Effector memory CD8-positive, alpha-beta T cell (primary cell): ENCODE measurements around the gene TFCP2.
A peak's percentile ranks its signal among the peaks of the same experiment; 100 is the strongest.
"Not testable (repeated sequence)": the region's sequence is repeated elsewhere in the genome, so short reads cannot be mapped to it uniquely, and the experiment has no call there.

Source experiments
- ATAC-seq: fragments of 150-1000 bp; cut with Tn5 transposase; replicated peaks from 2 replicates; pipeline ENCODE4 v1.10.0; 2021; ENCODE audit warnings: mild to moderate bottlenecking, moderate library complexity
- DNase-seq, 3 experiments: peaks; one replicate each; pipeline ENCODE4 v3.0.0; 2021
- H3K27ac Mint-ChIP-seq, 2 donors: one replicate each; pipeline ENCODE4 v1.8.0; 2022; ENCODE audit warnings: mild to moderate bottlenecking in 2 of 2, mixed read lengths in 2 of 2, moderate library complexity in 2 of 2
- H3K27me3 Mint-ChIP-seq, 2 donors: one replicate each; pipeline ENCODE4 v1.8.0; 2022; ENCODE audit warnings: mixed read lengths in 2 of 2
- H3K36me3 Mint-ChIP-seq: one replicate; pipeline ENCODE4 v1.8.0; 2022; ENCODE audit warnings: mild to moderate bottlenecking, moderate library complexity, mixed read lengths; ENCODE audit not compliant: insufficient read depth
- H3K4me1 Mint-ChIP-seq, 2 donors: one replicate each; pipeline ENCODE4 v1.8.0; 2022; ENCODE audit warnings: low read depth in 2 of 2, mixed read lengths in 2 of 2
- H3K4me3 Mint-ChIP-seq, 2 donors: one replicate each; pipeline ENCODE4 v1.8.0; 2022; ENCODE audit warnings: mild to moderate bottlenecking in 2 of 2, mixed read lengths in 2 of 2, moderate library complexity in 2 of 2
- H3K9me3 Mint-ChIP-seq, 2 donors: one replicate each; pipeline ENCODE4 v1.8.0; 2022; ENCODE audit warnings: mixed read lengths in 2 of 2

The TFCP2 gene

GRCh38 chr12:51118706-51119105 is 54.2 kb downstream of the TFCP2 start:
- ATAC-seq: no peak
- H3K36me3 Mint-ChIP-seq: peaks cover 21% of the 10 kb centered on the region
- H3K9me3 Mint-ChIP-seq: no peaks in the 10 kb centered on the region
- H3K27me3 Mint-ChIP-seq: no peaks in the 10 kb centered on the region
- no peaks in the 10 kb centered on the region for H3K4me1 Mint-ChIP-seq
- no peak overlapping the region for H3K27ac Mint-ChIP-seq
- no peak for DNase-seq
- H3K4me3 Mint-ChIP-seq: no peak overlapping the region

- Mint-ChIP-seq H3K4me3 (no peak overlapping the region), H3K27me3 (no peaks in the 10 kb centered on the region), H3K9me3 (no peaks in the 10 kb centered on the region), H3K4me1 (peaks cover 0 to 3% of the 10 kb centered on the region in 2 donors), H3K36me3 (peaks cover 51% of the 10 kb centered on the region), H3K27ac (no peak overlapping the region)
- DNase-seq (no peak), ATAC-seq (no peak)
Measured at GRCh38 chr12:51115533-51115932, 57.4 kb downstream of the TFCP2 start.

- Mint-ChIP-seq H3K36me3 (peaks cover 91% of the 10 kb centered on the region), H3K4me3 (no peak overlapping the region), H3K4me1 (no peaks in the 10 kb centered on the region), H3K27ac (peak overlapping the region in 1 of 2 donors; percentile 16), H3K27me3 (no peaks in the 10 kb centered on the region), H3K9me3 (no peaks in the 10 kb centered on the region)
- no peak for ATAC-seq
- DNase-seq: no peak
Measured at GRCh38 chr12:51108136-51108535, 64.8 kb downstream of the TFCP2 start.

- H3K36me3 Mint-ChIP-seq: peaks cover 81% of the 10 kb centered on the region
- no peak for DNase-seq
- H3K4me1 Mint-ChIP-seq: no peaks in the 10 kb centered on the region
- no peaks in the 10 kb centered on the region for H3K27me3 Mint-ChIP-seq
- no peak overlapping the region for H3K4me3 Mint-ChIP-seq
- ATAC-seq: no peak
- no peaks in the 10 kb centered on the region for H3K9me3 Mint-ChIP-seq
- H3K27ac Mint-ChIP-seq: peak overlapping the region in 1 of 2 donors; percentile 15
Measured at GRCh38 chr12:51103977-51104376, 69.0 kb downstream of the TFCP2 start.

GRCh38 chr12:51098611-51099010 is 74.3 kb downstream of the TFCP2 start:
- Mint-ChIP-seq H3K27ac (no peak overlapping the region), H3K27me3 (no peaks in the 10 kb centered on the region), H3K36me3 (peaks cover 80% of the 10 kb centered on the region), H3K4me1 (no peaks in the 10 kb centered on the region), H3K9me3 (no peaks in the 10 kb centered on the region), H3K4me3 (no peak overlapping the region)
- no peak for DNase-seq
- ATAC-seq: no peak

- ATAC-seq (no peak), DNase-seq (no peak)
- no peaks in the 10 kb centered on the region for H3K9me3 Mint-ChIP-seq
- H3K27me3 Mint-ChIP-seq: no peaks in the 10 kb centered on the region
- H3K36me3 Mint-ChIP-seq: peaks cover 17% of the 10 kb centered on the region
- no peak overlapping the region for H3K4me3 Mint-ChIP-seq
- H3K27ac Mint-ChIP-seq: no peak overlapping the region
- H3K4me1 Mint-ChIP-seq: no peaks in the 10 kb centered on the region
Measured at GRCh38 chr12:51090705-51091229, 82.2 kb downstream of the TFCP2 start.

- Mint-ChIP-seq H3K4me3 (no peak overlapping the region), H3K4me1 (peaks cover 5 to 11% of the 10 kb centered on the region in 2 donors), H3K36me3 (peaks cover 13% of the 10 kb centered on the region), H3K9me3 (no peaks in the 10 kb centered on the region), H3K27me3 (no peaks in the 10 kb centered on the region), H3K27ac (peak overlapping the region in 1 of 2 donors; percentile 41)
- DNase-seq: no peak
- ATAC-seq: no peak
Measured at GRCh38 chr12:51087818-51088217, 85.1 kb downstream of the TFCP2 start.

GRCh38 chr12:51086933-51087332 is 86.0 kb downstream of the TFCP2 start:
- Mint-ChIP-seq H3K9me3 (no peaks in the 10 kb centered on the region), H3K4me3 (no peak overlapping the region), H3K4me1 (peaks cover 14 to 20% of the 10 kb centered on the region in 2 donors), H3K27me3 (no peaks in the 10 kb centered on the region), H3K36me3 (peaks cover 18% of the 10 kb centered on the region), H3K27ac (peak overlapping the region in 1 of 2 donors; percentile 41)
- DNase-seq (no peak), ATAC-seq (no peak)

GRCh38 chr12:51085757-51086156 is 87.2 kb downstream of the TFCP2 start:
- no peaks in the 10 kb centered on the region for H3K9me3 Mint-ChIP-seq
- DNase-seq (no peak), ATAC-seq (no peak)
- peaks cover 17 to 28% of the 10 kb centered on the region in 2 donors for H3K4me1 Mint-ChIP-seq
- H3K27ac Mint-ChIP-seq: no peak overlapping the region
- no peaks in the 10 kb centered on the region for H3K27me3 Mint-ChIP-seq
- H3K4me3 Mint-ChIP-seq: no peak overlapping the region
- H3K36me3 Mint-ChIP-seq: peaks cover 18% of the 10 kb centered on the region

GRCh38 chr12:51083126-51083833 is 89.7 kb downstream of the TFCP2 start, which contains the start of gene CSRNP2:
Gene CSRNP2, minus strand, starts transcription at chr12:51083596. Its CDS starts 7,035 bp downstream, at chr12:51076561.
- ATAC-seq: peak; percentile 99
- H3K27ac Mint-ChIP-seq: peak within 1 kb of the TSS; percentile 96 to 98
- DNase-seq: peak; percentile 94 to 96 (median 95)
- H3K4me3 Mint-ChIP-seq: peak within 1 kb of the TSS; percentile 98 to 99
- H3K27me3 Mint-ChIP-seq: no peaks in the 10 kb centered on the region
- H3K4me1 Mint-ChIP-seq: peaks cover 18 to 36% of the 10 kb centered on the region in 2 donors
- H3K9me3 Mint-ChIP-seq: no peaks in the 10 kb centered on the region
- H3K36me3 Mint-ChIP-seq: peaks cover 22% of the 10 kb centered on the region

GRCh38 chr12:51082561-51083125 is 90.3 kb downstream of the TFCP2 start:
- H3K27me3 Mint-ChIP-seq: no peaks in the 10 kb centered on the region
- peak overlapping the region; percentile 98 to 99 for H3K4me3 Mint-ChIP-seq
- no peaks in the 10 kb centered on the region for H3K9me3 Mint-ChIP-seq
- peaks cover 22 to 41% of the 10 kb centered on the region in 2 donors for H3K4me1 Mint-ChIP-seq
- H3K36me3 Mint-ChIP-seq: peaks cover 22% of the 10 kb centered on the region
- peak overlapping the region; percentile 96 to 98 for H3K27ac Mint-ChIP-seq
- ATAC-seq (no peak), DNase-seq (peak in 2 of 3 experiments; percentile 6 to 9)

GRCh38 chr12:51081421-51081820 is 91.5 kb downstream of the TFCP2 start:
- DNase-seq: no peak
- Mint-ChIP-seq H3K27me3 (no peaks in the 10 kb centered on the region), H3K4me1 (peaks cover 24 to 45% of the 10 kb centered on the region in 2 donors), H3K27ac (peak overlapping the region in 1 of 2 donors; percentile 98), H3K36me3 (peaks cover 22% of the 10 kb centered on the region), H3K4me3 (peak overlapping the region; percentile 14 to 99), H3K9me3 (no peaks in the 10 kb centered on the region)
- ATAC-seq: no peak

GRCh38 chr12:51080136-51080535 is 92.8 kb downstream of the TFCP2 start:
- Mint-ChIP-seq H3K27me3 (no peaks in the 10 kb centered on the region), H3K4me3 (no peak overlapping the region), H3K4me1 (peaks cover 24 to 44% of the 10 kb centered on the region in 2 donors), H3K27ac (no peak overlapping the region), H3K9me3 (no peaks in the 10 kb centered on the region), H3K36me3 (peaks cover 24% of the 10 kb centered on the region)
- ATAC-seq (no peak), DNase-seq (no peak)

- DNase-seq, H3K4me3 Mint-ChIP-seq: not testable (repeated sequence)
Measured at GRCh38 chr12:51078866-51079265, 94.1 kb downstream of the TFCP2 start.

More at GRCh38 chr12:51078866-51079265, 94.1 kb downstream of the TFCP2 start:
- Mint-ChIP-seq H3K36me3 (peaks cover 28% of the 10 kb centered on the region), H3K4me1 (peaks cover 24 to 40% of the 10 kb centered on the region in 2 donors)
- not testable (repeated sequence) for H3K27ac Mint-ChIP-seq, H3K9me3 Mint-ChIP-seq, ATAC-seq, H3K27me3 Mint-ChIP-seq
